ENCODE measurements around the gene FOXP2. TPM values are rescaled to one million over a fixed set of nuclear protein-coding genes. Genes with fewer than 3 reads are reported as not detected.

Gene FOXP2
- total RNA-seq (10 to 100 TPM in 6 of 7 donors, 1 to 10 TPM in 1; 8.0 to 26.5 (median 15.4) TPM), polyA plus RNA-seq (1 to 10 TPM; 5.0 to 5.1 TPM)
- long read RNA-seq, donor 1, partial matches to known transcripts: 5 of 19 reads
- long read RNA-seq, donor 1, other reads (novel, unspliced or antisense): 14 of 19 reads
- long read RNA-seq, donor 2: 0 reads
- long read RNA-seq, donor 3, full-length matches to known transcripts: 3 of 15 reads
- long read RNA-seq, donor 3, partial matches to known transcripts: 2 of 15 reads
- long read RNA-seq, donor 3, other reads (novel, unspliced or antisense): 10 of 15 reads

DNA sequence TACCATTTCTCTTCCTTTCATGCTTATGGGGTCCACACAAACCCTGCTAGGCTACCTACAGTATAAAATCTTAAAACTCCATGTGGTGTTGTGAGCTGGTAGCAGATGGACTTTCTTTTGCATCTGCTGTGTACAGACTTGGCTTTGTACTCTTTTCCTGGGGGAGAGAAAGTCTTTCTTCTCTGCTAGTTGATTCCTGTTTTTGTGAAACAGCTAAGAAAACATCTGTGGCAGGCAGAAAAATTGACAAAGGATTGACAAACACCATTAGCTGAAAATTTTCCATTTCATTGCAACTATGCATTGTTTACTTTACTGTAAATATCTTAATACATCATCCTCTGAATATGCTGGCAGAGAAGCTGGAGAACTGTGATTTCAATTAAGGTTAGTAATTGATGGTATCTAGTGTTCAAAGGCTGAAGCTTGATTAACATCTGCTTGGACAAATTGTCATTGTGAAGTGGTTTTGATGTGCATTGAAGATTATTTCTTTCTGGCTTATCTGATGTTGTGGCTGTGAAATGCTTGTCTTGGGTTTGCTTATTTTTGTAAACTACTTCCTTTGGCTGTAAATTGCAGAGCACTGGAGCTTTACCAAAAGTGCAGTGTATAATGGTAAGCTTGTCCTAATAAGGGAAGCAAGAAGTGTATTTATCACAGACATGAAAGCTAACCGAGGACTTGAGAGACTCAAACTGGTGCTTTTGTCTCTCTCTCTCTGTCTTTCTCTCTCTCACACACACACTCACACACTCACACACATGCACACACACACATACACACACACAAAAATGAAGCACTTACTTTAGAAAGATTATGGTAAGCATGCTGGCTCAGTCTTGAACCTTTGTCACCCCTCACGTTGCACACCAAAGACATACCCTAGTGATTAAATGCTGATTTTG is at the start of gene FOXP2:
FOXP2 (plus strand) TSS at position 660 of the 908 bp plus-strand sequence. CDS start 11,697 bp downstream, outside the sequence.
- Histone ChIP-seq H3K27ac (peak within 1 kb of the TSS in 1 of 2 donors; percentile 46), H3K27me3 (no peaks in the 10 kb centered on the region), H3K9me3 (no peaks in the 10 kb centered on the region), H3K36me3 (no peaks in the 10 kb centered on the region), H3K4me3 (peak within 1 kb of the TSS; percentile 35), H3K4me1 (ENCODE audit: insufficient read depth) (peaks cover 4% of the 10 kb centered on the region)
- intact Hi-C loops (cut with DNase I): loop anchor here in 1 of 4 donors (10.0 kb wide), 1 partner anchor 330 kb away; no protein-coding TSS in a partner anchor
- 1 to 5% (median 1%) methylated on average over 2 of the region's 2 CpGs for WGBS, 3 donors
- TF ChIP-seq EP300 (IDR thresholded peaks at IDR 0.05) (no peak), CTCF (IDR thresholded peaks at IDR 0.05) (no peak), POLR2A (IDR thresholded peaks at IDR 0.05) (no peak)
- no peak for DNase-seq

DNA sequence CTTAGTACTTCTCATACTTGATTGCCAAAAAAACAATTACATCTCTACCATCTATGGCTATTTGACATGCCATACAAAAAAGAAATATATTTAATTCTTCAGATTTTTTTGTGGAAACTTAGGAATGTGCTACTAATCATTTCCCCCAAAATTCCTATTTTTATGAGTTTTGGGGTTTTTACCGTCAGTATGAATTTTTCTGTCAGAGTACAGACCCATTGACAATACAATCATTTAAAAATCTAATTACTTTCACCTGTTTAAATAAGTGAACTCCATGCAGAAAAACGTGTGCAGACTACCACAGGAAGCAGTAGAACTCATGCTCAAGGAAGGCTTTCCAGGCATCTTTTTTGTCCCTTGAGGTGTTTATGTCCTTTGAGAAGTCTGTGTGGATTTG is 48.8 kb upstream of the FOXP2 start:
- H3K4me1 ChIP-seq (ENCODE audit: insufficient read depth): no peaks in the 10 kb centered on the region
- no peaks in the 10 kb centered on the region for H3K9me3 ChIP-seq
- intact Hi-C loops (cut with DNase I): no loop called here
- TF ChIP-seq POLR2A (IDR thresholded peaks at IDR 0.05): no peak
- TF ChIP-seq CTCF (IDR thresholded peaks at IDR 0.05): no peak
- no peak for TF ChIP-seq EP300 (IDR thresholded peaks at IDR 0.05)
- no peaks in the 10 kb centered on the region for H3K36me3 ChIP-seq
- no peak overlapping the region for H3K4me3 ChIP-seq
- WGBS, 3 donors: 61 to 76% (median 66%) methylated on average over 2 of the region's 2 CpGs
- no peak for DNase-seq
- no peaks in the 10 kb centered on the region for H3K27me3 ChIP-seq
- no peak overlapping the region for H3K27ac ChIP-seq

GRCh38 chr7:114368492-114368891 is 46.1 kb upstream of the FOXP2 start:
- 63 to 77% (median 74%) methylated on average over 2 of the region's 2 CpGs for WGBS, 3 donors
- TF ChIP-seq EP300 (IDR thresholded peaks at IDR 0.05) (no peak), POLR2A (IDR thresholded peaks at IDR 0.05) (no peak), CTCF (IDR thresholded peaks at IDR 0.05) (no peak)
- H3K27me3 ChIP-seq: no peaks in the 10 kb centered on the region

DNA sequence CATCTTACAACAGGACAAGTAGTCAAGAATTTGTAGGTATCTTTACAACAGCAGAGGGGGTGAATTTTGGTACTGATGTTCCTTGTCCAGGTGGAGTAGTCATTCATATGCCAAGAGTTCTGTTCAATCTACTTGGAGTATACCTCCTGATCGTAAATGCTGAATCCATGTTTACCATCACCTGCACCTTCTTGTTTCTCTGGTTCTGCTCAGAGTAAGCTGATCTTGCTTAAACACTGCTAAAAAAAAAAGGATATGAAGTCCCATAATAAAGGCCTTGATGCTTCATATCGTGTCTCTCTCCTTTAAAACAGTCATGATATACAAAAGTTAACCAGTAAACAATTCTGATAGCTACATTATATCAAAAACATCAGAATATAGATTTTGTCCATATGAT is 45.3 kb upstream of the FOXP2 start:
- intact Hi-C loops (cut with DNase I): no loop called here
- Histone ChIP-seq H3K27ac (no peak overlapping the region), H3K36me3 (no peaks in the 10 kb centered on the region), H3K4me1 (ENCODE audit: insufficient read depth) (no peaks in the 10 kb centered on the region), H3K27me3 (no peaks in the 10 kb centered on the region), H3K9me3 (no peaks in the 10 kb centered on the region), H3K4me3 (no peak overlapping the region)
- 93 to 96% (median 94%) methylated on average over 2 of the region's 2 CpGs for WGBS, 3 donors
- no peak for TF ChIP-seq CTCF (IDR thresholded peaks at IDR 0.05)
- TF ChIP-seq EP300 (IDR thresholded peaks at IDR 0.05): no peak
- TF ChIP-seq POLR2A (IDR thresholded peaks at IDR 0.05): no peak
- DNase-seq: no peak

More at GRCh38 chr7:114368492-114368891, 46.1 kb upstream of the FOXP2 start:
- H3K27ac ChIP-seq: no peak overlapping the region
- DNase-seq: no peak
- intact Hi-C loops (cut with DNase I): no loop called here
- no peaks in the 10 kb centered on the region for H3K4me1 ChIP-seq (ENCODE audit: insufficient read depth)
- H3K9me3 ChIP-seq: no peaks in the 10 kb centered on the region
- no peak overlapping the region for H3K4me3 ChIP-seq
- H3K36me3 ChIP-seq: no peaks in the 10 kb centered on the region

Data from ovary (tissue), 10 donors.